Activated CD4-positive, alpha-beta T cell treated with anti-CD3 and anti-CD28 coated beads for 36 hours (primary cell): ENCODE results near the gene ZCCHC2. TPM values are rescaled to one million over a fixed set of nuclear protein-coding genes. Genes with fewer than 3 reads are reported as not detected.

Source experiments
- ATAC-seq: fragments of 200-7000 bp; cut with Tn5 transposase; one replicate; pipeline ENCODE4 v1.10.0; 2021; ENCODE audit warnings: mild to moderate bottlenecking, moderate library complexity
- CTCF ChIA-PET: fragments of 350-600 bp; sonication (Branson Sonifier 250); formaldehyde crosslinking; loops from one replicate; lab custom pipeline; 2021; ENCODE audit warnings: antibody characterized with exemption; lab: Charles Lee
- POLR2A ChIA-PET: fragments of 350-600 bp; sonication (Branson Sonifier 250); formaldehyde crosslinking; loops from one replicate; lab custom pipeline; 2021; ENCODE audit warnings: antibody characterized with exemption, inconsistent platforms; lab: Charles Lee
- DNase-seq: peaks from one replicate; pipeline ENCODE4 v3.0.0-alpha.2; 2020
- H3K27ac Mint-ChIP-seq: one replicate; pipeline ENCODE4 v1.8.0; 2021; ENCODE audit warnings: mixed read lengths
- H3K27me3 Mint-ChIP-seq: one replicate; pipeline ENCODE4 v1.8.0; 2021; ENCODE audit warnings: mixed read lengths
- H3K36me3 Mint-ChIP-seq: one replicate; pipeline ENCODE4 v1.8.0; 2021; ENCODE audit warnings: low read depth, mixed read lengths
- H3K4me1 Mint-ChIP-seq: one replicate; pipeline ENCODE4 v1.8.0; 2021; ENCODE audit warnings: mixed read lengths
- H3K4me3 Mint-ChIP-seq: one replicate; pipeline ENCODE4 v1.8.0; 2021; ENCODE audit warnings: mild to moderate bottlenecking, moderate library complexity, mixed read lengths
- H3K9me3 Mint-ChIP-seq: one replicate; pipeline ENCODE4 v1.8.0; 2021; ENCODE audit warnings: low read depth, mixed read lengths
- intact Hi-C, 2 experiments: fragments of 100-400 bp; cut with DNase I in 1 of 2; cut with micrococcal nuclease in 1 of 2; formaldehyde crosslinking; loops; one replicate each; pipeline versions ENCODE4 v1.14.2 to v1.15.1; 2022 to 2024; cut with DNase I, micrococcal nuclease
- total RNA-seq, 2 experiments: library from RNA; stranded (reverse); gene quantifications; one replicate each; pipeline ENCODE4 v1.2.3, GENCODE V29; 2021

Gene ZCCHC2
- total RNA-seq, 2 experiments from 2014 or later, result 26.1 to 40.1 TPM

DNA sequence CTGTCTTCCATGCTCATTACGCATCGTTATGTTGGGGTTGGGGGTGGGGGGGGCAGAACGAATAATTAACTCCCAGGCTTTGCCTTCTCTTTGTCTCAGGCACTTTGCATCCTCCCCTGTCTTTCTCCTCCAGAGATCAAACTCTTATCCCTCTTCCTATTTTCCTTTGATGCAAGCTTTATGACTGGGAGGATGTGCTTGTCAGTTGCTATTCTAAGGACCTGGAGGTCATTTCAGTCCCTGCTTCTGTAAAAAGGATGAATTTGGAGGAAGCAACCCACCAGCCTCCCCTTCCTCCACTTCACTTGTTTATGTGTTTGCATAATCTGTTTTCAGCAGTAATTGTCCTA is 87.5 kb downstream of the ZCCHC2 start:
- CTCF ChIA-PET, result no interaction called here
- intact Hi-C loops, result no loop called here
- Mint-ChIP-seq H3K4me1 (no peaks in the 10 kb centered on the region), H3K27me3 (peaks cover 15% of the 10 kb centered on the region), H3K9me3 (no peaks in the 10 kb centered on the region), H3K36me3 (no peaks in the 10 kb centered on the region), H3K27ac (no peak overlapping the region), H3K4me3 (no peak overlapping the region)
- POLR2A ChIA-PET, result no interaction called here
- no peak for DNase-seq
- ATAC-seq, result no peak

DNA sequence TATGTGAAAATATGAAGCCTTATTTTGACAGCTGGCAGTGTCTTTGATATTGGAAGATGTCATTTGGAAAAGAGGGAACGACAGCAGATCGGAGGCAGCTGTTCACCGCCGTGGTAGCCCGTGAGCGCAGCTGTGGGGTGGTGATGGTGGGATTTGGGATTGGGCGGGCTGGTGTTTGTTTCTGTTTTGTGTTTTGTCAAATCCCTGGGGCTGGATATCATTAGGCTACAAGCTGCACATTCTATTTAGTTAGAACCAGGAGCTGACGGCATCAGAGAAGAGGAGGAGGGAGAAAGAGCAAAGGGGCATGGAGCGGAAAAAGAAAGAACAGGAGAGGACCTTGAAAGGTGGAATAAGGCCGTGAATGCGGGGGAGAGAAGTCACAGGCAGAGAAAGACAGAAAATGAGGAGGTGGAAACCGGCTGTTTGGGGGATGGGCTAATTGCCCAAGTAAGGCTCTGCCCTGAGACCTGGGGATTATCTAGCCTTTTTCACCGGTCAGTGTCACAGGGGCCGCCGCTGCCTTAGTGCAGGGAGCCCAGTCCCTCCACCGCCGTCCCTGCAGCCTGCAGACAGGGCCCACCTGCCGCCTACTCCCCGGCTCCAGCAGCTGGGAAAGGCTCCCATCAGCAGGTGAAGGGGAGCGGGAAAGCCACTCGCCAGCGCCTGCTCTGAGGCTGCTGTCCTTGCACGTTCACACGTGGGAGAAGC is 88.0 kb downstream of the ZCCHC2 start:
- DNase-seq (no peak), ATAC-seq (no peak)
- no peaks in the 10 kb centered on the region for H3K9me3 Mint-ChIP-seq
- CTCF ChIA-PET, result no interaction called here
- no peaks in the 10 kb centered on the region for H3K4me1 Mint-ChIP-seq
- H3K27me3 Mint-ChIP-seq, result peaks cover 18% of the 10 kb centered on the region
- intact Hi-C loops, result no loop called here
- POLR2A ChIA-PET, result no interaction called here
- H3K4me3 Mint-ChIP-seq, result no peak overlapping the region
- H3K36me3 Mint-ChIP-seq, result no peaks in the 10 kb centered on the region
- no peak overlapping the region for H3K27ac Mint-ChIP-seq

DNA sequence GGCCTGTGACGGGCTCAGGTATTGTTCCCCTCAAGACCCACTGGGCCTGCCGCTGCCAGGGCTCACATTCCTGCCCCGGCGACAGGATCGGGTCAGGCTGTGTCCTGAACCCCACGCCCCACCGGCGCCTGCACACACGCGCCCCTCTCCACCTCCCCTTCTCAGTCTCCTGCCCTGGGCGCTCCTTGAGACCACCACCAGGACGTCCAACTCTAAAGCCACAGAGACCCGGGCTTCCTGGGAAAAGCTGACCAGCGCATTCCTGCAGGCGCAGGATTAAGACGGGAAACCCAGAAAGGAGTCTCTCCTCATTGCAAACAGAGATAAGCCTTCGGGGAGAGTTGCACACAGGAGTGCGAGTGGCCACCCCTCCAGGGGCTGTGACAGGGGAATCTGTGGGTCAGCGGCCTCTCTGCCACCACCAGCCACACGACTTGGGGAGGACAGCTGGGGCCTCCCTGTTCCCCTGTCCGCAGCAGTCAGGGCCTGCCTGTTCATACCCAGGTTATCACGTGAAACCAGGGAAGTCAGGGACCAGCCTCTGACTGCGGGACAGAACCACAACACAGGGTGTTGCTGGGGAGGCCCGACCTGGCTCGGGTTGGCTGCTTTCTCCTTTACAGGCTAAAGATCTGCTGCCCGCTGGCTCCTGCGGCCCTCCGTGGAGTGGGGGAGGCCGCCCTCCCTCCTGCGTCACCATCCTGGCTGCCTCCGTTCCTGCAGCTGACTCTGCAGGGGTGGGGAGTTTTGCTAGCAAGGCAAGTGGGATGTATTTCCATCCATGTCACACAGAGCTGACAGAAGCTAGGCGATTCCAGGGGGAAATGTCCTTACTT is 88.8 kb downstream of the ZCCHC2 start:
- no peak for DNase-seq
- Mint-ChIP-seq H3K36me3 (no peaks in the 10 kb centered on the region), H3K9me3 (no peaks in the 10 kb centered on the region), H3K4me3 (no peak overlapping the region), H3K27ac (no peak overlapping the region), H3K4me1 (no peaks in the 10 kb centered on the region), H3K27me3 (peaks cover 19% of the 10 kb centered on the region)
- ChIA-PET CTCF (interaction anchor here (1.0 to 1.3 kb wide), 2 partner anchors 14 to 325 kb away, joined by 3 to 6 read pairs; no protein-coding TSS in a partner anchor), POLR2A (no interaction called here)
- intact Hi-C loops, result no loop called here
- no peak for ATAC-seq

GRCh38 chr18:62612289-62612645 is 89.4 kb downstream of the ZCCHC2 start:
- no peak overlapping the region for H3K4me3 Mint-ChIP-seq
- H3K9me3 Mint-ChIP-seq, result no peaks in the 10 kb centered on the region
- H3K36me3 Mint-ChIP-seq, result no peaks in the 10 kb centered on the region
- no peak for DNase-seq
- no peak for ATAC-seq
- CTCF ChIA-PET, result interaction anchor here (0.7 to 1.3 kb wide), 3 partner anchors 15 to 324 kb away, joined by 3 to 6 read pairs (median 3); no protein-coding TSS in a partner anchor
- intact Hi-C loops, result no loop called here
- POLR2A ChIA-PET, result no interaction called here
- no peaks in the 10 kb centered on the region for H3K4me1 Mint-ChIP-seq
- H3K27me3 Mint-ChIP-seq, result peaks cover 19% of the 10 kb centered on the region
- no peak overlapping the region for H3K27ac Mint-ChIP-seq

DNA sequence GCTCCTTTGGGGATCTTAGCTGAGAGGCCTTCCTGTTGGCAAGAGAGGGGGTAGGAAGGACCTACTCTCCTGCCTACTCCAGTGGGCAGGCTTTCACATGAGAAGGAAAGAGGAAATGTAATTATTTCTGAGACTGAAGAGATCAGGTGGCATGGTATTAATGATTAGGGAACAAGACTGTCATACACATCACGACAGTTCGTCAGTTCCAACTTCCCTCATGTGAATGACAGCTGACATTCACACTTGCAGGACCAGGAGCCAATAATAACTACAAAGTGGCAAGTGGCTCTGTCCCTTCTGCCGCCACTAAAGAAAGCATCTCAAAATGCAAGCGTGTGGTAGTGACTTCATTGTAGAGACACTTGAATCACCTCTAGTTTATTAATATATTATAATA is 90.0 kb downstream of the ZCCHC2 start:
- H3K4me1 Mint-ChIP-seq, result no peaks in the 10 kb centered on the region
- CTCF ChIA-PET, result interaction anchor here (0.7 to 1.3 kb wide), 3 partner anchors 15 to 324 kb away, joined by 3 to 6 read pairs (median 3); no protein-coding TSS in a partner anchor
- DNase-seq, result no peak
- ATAC-seq, result no peak
- H3K4me3 Mint-ChIP-seq, result no peak overlapping the region
- no peaks in the 10 kb centered on the region for H3K36me3 Mint-ChIP-seq
- no peaks in the 10 kb centered on the region for H3K9me3 Mint-ChIP-seq
- peaks cover 20% of the 10 kb centered on the region for H3K27me3 Mint-ChIP-seq
- H3K27ac Mint-ChIP-seq, result no peak overlapping the region
- intact Hi-C loops, result no loop called here
- POLR2A ChIA-PET, result no interaction called here

GRCh38 chr18:62614494-62614893 is 91.7 kb downstream of the ZCCHC2 start:
- DNase-seq (no peak), ATAC-seq (no peak)
- CTCF ChIA-PET, result interaction anchor here (0.9 kb wide), 1 partner anchor 24 kb away, joined by 3 read pairs; no protein-coding TSS in a partner anchor
- H3K4me1 Mint-ChIP-seq, result no peaks in the 10 kb centered on the region
- no peak overlapping the region for H3K27ac Mint-ChIP-seq
- POLR2A ChIA-PET, result no interaction called here
- peaks cover 21% of the 10 kb centered on the region for H3K27me3 Mint-ChIP-seq
- intact Hi-C loops, result no loop called here
- H3K36me3 Mint-ChIP-seq, result no peaks in the 10 kb centered on the region
- H3K9me3 Mint-ChIP-seq, result no peaks in the 10 kb centered on the region
- H3K4me3 Mint-ChIP-seq, result no peak overlapping the region

- intact Hi-C loops, result no loop called here
- POLR2A ChIA-PET, result no interaction called here
- no peak for DNase-seq
- H3K4me1 Mint-ChIP-seq, result no peaks in the 10 kb centered on the region
- CTCF ChIA-PET, result interaction anchor here (1.1 kb wide), 1 partner anchor 21 kb away, joined by 3 read pairs; no protein-coding TSS in a partner anchor
- no peak for ATAC-seq
- no peak overlapping the region for H3K27ac Mint-ChIP-seq
- H3K27me3 Mint-ChIP-seq, result peaks cover 17% of the 10 kb centered on the region
- H3K4me3 Mint-ChIP-seq, result no peak overlapping the region
- H3K36me3 Mint-ChIP-seq, result no peaks in the 10 kb centered on the region
- no peaks in the 10 kb centered on the region for H3K9me3 Mint-ChIP-seq
Observed at GRCh38 chr18:62616331-62616805, 93.5 kb downstream of the ZCCHC2 start.

DNA sequence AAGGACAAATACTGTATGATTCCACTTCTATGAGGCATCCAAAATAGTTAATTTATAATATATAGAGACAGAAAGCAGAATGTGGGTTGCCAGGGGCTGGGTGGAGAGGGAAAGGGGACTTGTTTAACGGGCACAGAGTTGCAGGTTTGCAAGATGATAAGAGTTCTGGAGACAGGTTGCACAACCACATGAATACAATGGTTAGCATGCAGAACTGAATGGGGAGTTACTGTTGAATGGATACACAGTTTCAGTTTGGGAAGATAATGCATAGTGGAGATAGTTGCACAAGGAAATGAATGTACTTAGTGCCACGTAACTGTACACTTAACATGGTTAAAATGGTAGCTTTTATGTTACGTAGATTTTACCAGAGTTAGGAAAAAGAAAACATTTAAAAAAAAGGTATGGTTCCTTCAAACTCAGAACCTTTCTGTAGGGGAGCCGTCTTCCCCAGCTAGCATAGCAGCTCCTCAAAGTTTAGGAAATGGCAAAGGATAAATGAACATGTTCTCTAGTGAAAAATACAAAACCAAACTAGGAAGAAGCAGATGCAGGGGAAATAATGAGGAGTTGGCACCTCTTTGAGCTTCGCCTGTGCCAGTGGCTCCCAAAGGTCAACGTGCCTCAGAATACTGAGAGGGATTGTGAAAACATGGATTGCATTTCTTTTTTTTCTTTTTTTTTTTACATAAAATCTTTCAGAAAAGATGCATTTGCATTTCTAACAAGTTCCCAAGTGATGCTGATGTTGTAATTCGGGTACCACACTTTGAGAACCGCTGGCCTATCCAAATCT is 95.2 kb downstream of the ZCCHC2 start:
- intact Hi-C loops, result no loop called here
- Mint-ChIP-seq H3K4me1 (no peaks in the 10 kb centered on the region), H3K9me3 (no peaks in the 10 kb centered on the region), H3K36me3 (no peaks in the 10 kb centered on the region), H3K4me3 (no peak overlapping the region), H3K27me3 (peaks cover 13% of the 10 kb centered on the region), H3K27ac (no peak overlapping the region)
- ChIA-PET POLR2A (no interaction called here), CTCF (no interaction called here)
- DNase-seq (no peak), ATAC-seq (no peak)

- H3K4me3 Mint-ChIP-seq, result no peak overlapping the region
- no peaks in the 10 kb centered on the region for H3K4me1 Mint-ChIP-seq
- no peaks in the 10 kb centered on the region for H3K9me3 Mint-ChIP-seq
- intact Hi-C loops, result no loop called here
- H3K27me3 Mint-ChIP-seq, result peaks cover 13% of the 10 kb centered on the region
- ATAC-seq (no peak), DNase-seq (no peak)
- H3K36me3 Mint-ChIP-seq, result no peaks in the 10 kb centered on the region
- ChIA-PET CTCF (interaction anchor here (0.6 kb wide), 2 partner anchors 221 to 1357 kb away, joined by 3 to 4 read pairs; no protein-coding TSS in a partner anchor), POLR2A (no interaction called here)
- no peak overlapping the region for H3K27ac Mint-ChIP-seq
Observed at GRCh38 chr18:62618735-62619134, 95.9 kb downstream of the ZCCHC2 start.

DNA sequence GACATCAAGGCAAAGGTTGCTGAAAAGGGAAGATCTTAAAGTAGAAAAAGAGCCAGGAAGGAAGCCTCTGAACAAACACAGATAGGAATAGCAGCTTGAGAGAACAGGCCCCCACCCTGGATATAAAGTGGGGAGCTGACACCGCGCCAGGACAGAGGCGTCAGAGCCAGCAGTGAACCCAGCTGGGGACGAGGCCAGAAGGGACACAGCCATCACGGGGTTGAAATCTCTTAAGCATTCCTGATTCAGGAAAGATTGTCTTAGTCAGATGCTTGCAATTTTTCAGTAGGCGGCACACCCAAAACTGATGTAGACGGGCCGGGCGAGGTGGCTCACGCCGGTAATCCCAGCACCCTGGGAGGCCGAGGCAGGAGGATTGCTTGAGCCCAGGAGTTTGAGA is 98.7 kb downstream of the ZCCHC2 start:
- Mint-ChIP-seq H3K4me3 (no peak overlapping the region), H3K27ac (no peak overlapping the region), H3K4me1 (no peaks in the 10 kb centered on the region), H3K36me3 (no peaks in the 10 kb centered on the region), H3K27me3 (peaks cover 4% of the 10 kb centered on the region), H3K9me3 (no peaks in the 10 kb centered on the region)
- ChIA-PET CTCF (interaction anchor here (1.2 kb wide), 1 partner anchor 399 kb away, joined by 3 read pairs; no protein-coding TSS in a partner anchor), POLR2A (no interaction called here)
- intact Hi-C loops, result no loop called here
- no peak for ATAC-seq
- no peak for DNase-seq

DNA sequence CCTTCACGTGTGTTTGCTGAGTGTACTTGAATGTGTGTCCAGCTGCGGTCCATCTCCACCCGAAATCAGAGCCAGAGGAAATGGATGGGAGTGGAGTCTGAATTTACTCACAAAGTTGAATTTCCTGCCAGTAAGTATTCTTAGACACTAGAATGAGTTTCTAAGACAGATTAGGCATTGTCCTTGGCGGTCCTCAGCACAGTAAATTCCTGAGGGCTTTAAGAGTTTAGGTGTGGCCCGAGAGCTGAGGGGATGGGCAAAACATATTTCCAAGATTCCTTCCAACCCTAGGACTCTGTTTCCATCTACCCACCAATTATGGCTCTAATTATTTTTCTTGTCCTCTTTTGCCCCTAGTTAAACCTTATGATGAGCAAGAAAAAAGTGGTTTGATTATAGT is 102.2 kb downstream of the ZCCHC2 start:
- ATAC-seq (no peak), DNase-seq (no peak)
- Mint-ChIP-seq H3K4me1 (no peaks in the 10 kb centered on the region), H3K36me3 (no peaks in the 10 kb centered on the region), H3K9me3 (no peaks in the 10 kb centered on the region), H3K27me3 (no peaks in the 10 kb centered on the region), H3K4me3 (no peak overlapping the region), H3K27ac (no peak overlapping the region)
- intact Hi-C loops, result no loop called here
- CTCF ChIA-PET, result interaction anchor here (1.4 kb wide), 1 partner anchor 200 kb away, joined by 5 read pairs; no protein-coding TSS in a partner anchor
- POLR2A ChIA-PET, result no interaction called here
